Caco-2 (cell line): ENCODE data around the gene PUM1. TPM values are rescaled to one million over a fixed set of nuclear protein-coding genes. Genes with fewer than 3 reads are reported as not detected.
A peak's percentile ranks its signal among the peaks of the same experiment; 100 is the strongest.

Experiments used
- BruUV-seq: library from RNA; stranded (reverse); fragments of 400-500 nt; replicated peaks from 2 replicates; lab custom pipeline; 2021; lab: Mats Ljungman, UMichigan
- CTCF ChIA-PET: fragments of 300-600 bp; sonication (Branson Sonifier 250); formaldehyde crosslinking; loops from one replicate; lab custom pipeline; 2022; ENCODE audit warnings: antibody characterized with exemption; lab: Charles Lee
- POLR2A ChIA-PET: fragments of 300-600 bp; sonication (Branson Sonifier 250); formaldehyde crosslinking; loops from one replicate; lab custom pipeline; 2022; ENCODE audit warnings: antibody characterized with exemption; lab: Charles Lee
- DNase-seq, 2 experiments: peaks; one replicate each; pipeline versions ENCODE4 v3.0.0 to v3.0.0-alpha.2; 2020 to 2022
- H3K27me3 ChIP-seq: replicated peaks from 2 replicates; pipeline ENCODE4 v1.6.0; 2011; ENCODE audit warnings: low read length; ENCODE audit not compliant: control insufficient read depth, insufficient read depth
- H3K36me3 ChIP-seq: 2 replicates; pipeline ENCODE4 v1.5.1; 2011; ENCODE audit warnings: low read length; ENCODE audit not compliant: control insufficient read depth, insufficient read depth
- H3K4me1 ChIP-seq: fragments of 250-450 bp; sonication (Bioruptor Pico); 2 replicates; pipeline ENCODE4 v1.5.1; 2020; ENCODE audit warnings: mild to moderate bottlenecking
- H3K4me3 ChIP-seq: 2 replicates; pipeline ENCODE4 v1.5.1; 2011; ENCODE audit warnings: low read depth, mild to moderate bottlenecking, control low read depth, low read length
- H3K9me3 ChIP-seq: fragments of 250-450 bp; sonication (Bioruptor Pico); 2 replicates; pipeline ENCODE4 v1.5.1; 2020; ENCODE audit warnings: mild to moderate bottlenecking, moderate library complexity
- H3K27ac Mint-ChIP-seq: one replicate; pipeline ENCODE4 v1.8.0; 2022; ENCODE audit warnings: mixed read lengths; ENCODE audit not compliant: unreplicated experiment
- H3K27me3 Mint-ChIP-seq: one replicate; pipeline ENCODE4 v1.8.0; 2022; ENCODE audit warnings: mixed read lengths; ENCODE audit not compliant: insufficient read depth, unreplicated experiment
- H3K36me3 Mint-ChIP-seq: one replicate; pipeline ENCODE4 v1.8.0; 2022; ENCODE audit warnings: mild to moderate bottlenecking, mixed read lengths; ENCODE audit not compliant: insufficient read depth, unreplicated experiment
- H3K4me1 Mint-ChIP-seq: one replicate; pipeline ENCODE4 v1.8.0; 2022; ENCODE audit warnings: low read depth, mixed read lengths; ENCODE audit not compliant: unreplicated experiment
- H3K4me3 Mint-ChIP-seq: one replicate; pipeline ENCODE4 v1.8.0; 2022; ENCODE audit warnings: mild to moderate bottlenecking, moderate library complexity, mixed read lengths; ENCODE audit not compliant: unreplicated experiment
- H3K9me3 Mint-ChIP-seq: one replicate; pipeline ENCODE4 v1.8.0; 2022; ENCODE audit warnings: mixed read lengths; ENCODE audit not compliant: unreplicated experiment
- intact Hi-C: fragments of 100-400 bp; cut with micrococcal nuclease; formaldehyde crosslinking; loops from one replicate; pipeline ENCODE4 v1.10.0; 2022; ENCODE audit not compliant: unreplicated experiment
- total RNA-seq: library from RNA; stranded (reverse); gene quantifications from 2 replicates; pipeline ENCODE4 v1.2.3, GENCODE V29; 2022
- TF ChIP-seq, protein P1 (sequence below), 2 experiments: fragments of 200-600 bp in 1 of 2; IDR thresholded peaks; 1 replicate in 1 of 2; 2 replicates in 1 of 2; pipeline versions ENCODE4 v1.5.1 to v1.8.0; 2011 to 2022; ENCODE audit warnings: antibody characterized with exemption in 1 of 2, control low read depth in 1 of 2, inconsistent platforms in 1 of 2, low read depth in 1 of 2, low read length in 1 of 2, mild to moderate bottlenecking in 1 of 2, moderate library complexity in 1 of 2; ENCODE audit not compliant: insufficient read depth in 1 of 2, severe bottlenecking in 1 of 2, unreplicated experiment in 1 of 2

PUM1 gene
- total RNA-seq, 1 experiment from 2014 or later, result 93.7 TPM

GRCh38 chr1:31084782-31085569, 19.5 kb upstream of the PUM1 start:
- intact Hi-C loops, result no loop called here
- H3K36me3 ChIP-seq, result no peaks in the 10 kb centered on the region
- Mint-ChIP-seq H3K27me3 (no peaks in the 10 kb centered on the region), H3K36me3 (no peaks in the 10 kb centered on the region), H3K9me3 (no peaks in the 10 kb centered on the region), H3K27ac (no peak overlapping the region), H3K4me3 (no peak overlapping the region), H3K4me1 (no peaks in the 10 kb centered on the region)
- H3K4me3 ChIP-seq, result no peak overlapping the region
- no TSS peak for BruUV-seq
- H3K27me3 ChIP-seq, result no peaks in the 10 kb centered on the region
- ChIA-PET CTCF (no interaction called here), POLR2A (no interaction called here)
- H3K9me3 ChIP-seq, result no peaks in the 10 kb centered on the region
- TF ChIP-seq, protein P1, sequence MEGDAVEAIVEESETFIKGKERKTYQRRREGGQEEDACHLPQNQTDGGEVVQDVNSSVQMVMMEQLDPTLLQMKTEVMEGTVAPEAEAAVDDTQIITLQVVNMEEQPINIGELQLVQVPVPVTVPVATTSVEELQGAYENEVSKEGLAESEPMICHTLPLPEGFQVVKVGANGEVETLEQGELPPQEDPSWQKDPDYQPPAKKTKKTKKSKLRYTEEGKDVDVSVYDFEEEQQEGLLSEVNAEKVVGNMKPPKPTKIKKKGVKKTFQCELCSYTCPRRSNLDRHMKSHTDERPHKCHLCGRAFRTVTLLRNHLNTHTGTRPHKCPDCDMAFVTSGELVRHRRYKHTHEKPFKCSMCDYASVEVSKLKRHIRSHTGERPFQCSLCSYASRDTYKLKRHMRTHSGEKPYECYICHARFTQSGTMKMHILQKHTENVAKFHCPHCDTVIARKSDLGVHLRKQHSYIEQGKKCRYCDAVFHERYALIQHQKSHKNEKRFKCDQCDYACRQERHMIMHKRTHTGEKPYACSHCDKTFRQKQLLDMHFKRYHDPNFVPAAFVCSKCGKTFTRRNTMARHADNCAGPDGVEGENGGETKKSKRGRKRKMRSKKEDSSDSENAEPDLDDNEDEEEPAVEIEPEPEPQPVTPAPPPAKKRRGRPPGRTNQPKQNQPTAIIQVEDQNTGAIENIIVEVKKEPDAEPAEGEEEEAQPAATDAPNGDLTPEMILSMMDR (IDR thresholded peaks at IDR 0.05; ENCODE audit: insufficient read depth in 1 of 2, low read depth in 1 of 2, low read length in 1 of 2, severe bottlenecking in 1 of 2, unreplicated experiment in 1 of 2), result no peak
- no peak for DNase-seq
- H3K4me1 ChIP-seq, result no peaks in the 10 kb centered on the region

- DNase-seq, result no peak
These were observed 16.9 kb upstream of the PUM1 start for GRCh38 chr1:31082385-31082784.

GRCh38 chr1:31073044-31073443, 7.5 kb upstream of the PUM1 start:
- H3K9me3 Mint-ChIP-seq, result no peaks in the 10 kb centered on the region
- Histone ChIP-seq H3K9me3 (no peaks in the 10 kb centered on the region), H3K4me3 (no peak overlapping the region), H3K4me1 (peaks cover 6% of the 10 kb centered on the region), H3K36me3 (no peaks in the 10 kb centered on the region), H3K27me3 (no peaks in the 10 kb centered on the region)
- H3K4me1 Mint-ChIP-seq, result no peaks in the 10 kb centered on the region
- TF ChIP-seq, protein P1 (IDR thresholded peaks at IDR 0.05; ENCODE audit: insufficient read depth in 1 of 2, low read depth in 1 of 2, low read length in 1 of 2, severe bottlenecking in 1 of 2, unreplicated experiment in 1 of 2), result no peak
- peak in 1 of 2 experiments; percentile 5 for DNase-seq
- no peaks in the 10 kb centered on the region for H3K27me3 Mint-ChIP-seq
- CTCF ChIA-PET, result no interaction called here
- no TSS peak for BruUV-seq
- intact Hi-C loops, result no loop called here
- POLR2A ChIA-PET, result no interaction called here
- no peak overlapping the region for H3K4me3 Mint-ChIP-seq
- H3K36me3 Mint-ChIP-seq, result no peaks in the 10 kb centered on the region
- no peak overlapping the region for H3K27ac Mint-ChIP-seq

More at GRCh38 chr1:31082385-31082784, 16.9 kb upstream of the PUM1 start:
- ChIA-PET CTCF (no interaction called here), POLR2A (no interaction called here)
- Mint-ChIP-seq H3K4me3 (no peak overlapping the region), H3K4me1 (no peaks in the 10 kb centered on the region), H3K27me3 (no peaks in the 10 kb centered on the region), H3K27ac (no peak overlapping the region), H3K36me3 (no peaks in the 10 kb centered on the region), H3K9me3 (no peaks in the 10 kb centered on the region)
- TF ChIP-seq, protein P1 (IDR thresholded peaks at IDR 0.05; ENCODE audit: insufficient read depth in 1 of 2, low read depth in 1 of 2, low read length in 1 of 2, severe bottlenecking in 1 of 2, unreplicated experiment in 1 of 2), result no peak
- intact Hi-C loops, result no loop called here
- no peaks in the 10 kb centered on the region for H3K27me3 ChIP-seq
- H3K9me3 ChIP-seq, result no peaks in the 10 kb centered on the region
- H3K4me3 ChIP-seq, result no peak overlapping the region
- H3K36me3 ChIP-seq, result no peaks in the 10 kb centered on the region
- H3K4me1 ChIP-seq, result no peaks in the 10 kb centered on the region
- no TSS peak for BruUV-seq
